Motor neuron (in vitro differentiated cells): ENCODE results near the gene PRIMPOL. TPM values are rescaled to one million over a fixed set of nuclear protein-coding genes. Genes with fewer than 3 reads are reported as not detected.
"Not testable (repeated sequence)": the region's sequence is repeated elsewhere in the genome, so short reads cannot be mapped to it uniquely, and the experiment has no call there.

ENCODE experiments used
- ATAC-seq, 8 experiments: fragments of 200-7000 bp; cut with Tn5 transposase; replicated peaks in 6 of 8; 2 replicates each; pipeline ENCODE4 v1.8.0; 2021; ENCODE audit warnings: mild to moderate bottlenecking in 8 of 8, moderate library complexity in 8 of 8
- H3K27ac ChIP-seq, 2 donors: fragments of 250-450 bp; sonication (Bioruptor Pico); 2 replicates each; pipeline ENCODE4 v1.9.0; 2021; ENCODE audit warnings: antibody characterized with exemption in 2 of 2, mild to moderate bottlenecking in 2 of 2, moderate library complexity in 1 of 2
- H3K4me1 ChIP-seq, 2 donors: fragments of 250-450 bp; sonication (Bioruptor Pico); replicated peaks in 1 of 2; 2 replicates each; pipeline ENCODE4 v1.6.1; 2021; ENCODE audit warnings: antibody characterized with exemption in 2 of 2, mild to moderate bottlenecking in 2 of 2, moderate library complexity in 1 of 2
- H3K4me3 ChIP-seq, 5 donors: fragments of 250-450 bp; sonication (Bioruptor Pico); 2 replicates each; pipeline ENCODE4 v1.9.0; 2021; ENCODE audit warnings: antibody characterized with exemption in 5 of 5, mild to moderate bottlenecking in 5 of 5, moderate library complexity in 4 of 5
- WGBS, 10 experiments: fragments of 450-650 bp; shearing (Covaris generic); methylation state at CpG; one replicate each; pipeline ENCODE4 v1.0.0; 2022; 5-methylcytosine and 5-hydroxymethylcytosine counted together
- in situ Hi-C, 9 experiments: fragments of 400-800 bp; cut with MboI; loops; one replicate each; pipeline ENCODE4 v1.15.0; 2021; ENCODE audit warnings: low sequenced_read_pairs in 9 of 9, low pct_unique_long_range_greater_than_20kb in 2 of 9; ENCODE audit not compliant: unreplicated experiment in 9 of 9
- total RNA-seq, 8 experiments: library from RNA; unstranded; fragments of 300-600 nt; gene quantifications; 2 replicates each; pipeline versions ENCODE4 v1.2.3 to v1.2.4, GENCODE V29; 2022

The PRIMPOL gene
- total RNA-seq, 8 experiments from 2014 or later, result 9.0 to 24.8 (median 13.8) TPM

DNA sequence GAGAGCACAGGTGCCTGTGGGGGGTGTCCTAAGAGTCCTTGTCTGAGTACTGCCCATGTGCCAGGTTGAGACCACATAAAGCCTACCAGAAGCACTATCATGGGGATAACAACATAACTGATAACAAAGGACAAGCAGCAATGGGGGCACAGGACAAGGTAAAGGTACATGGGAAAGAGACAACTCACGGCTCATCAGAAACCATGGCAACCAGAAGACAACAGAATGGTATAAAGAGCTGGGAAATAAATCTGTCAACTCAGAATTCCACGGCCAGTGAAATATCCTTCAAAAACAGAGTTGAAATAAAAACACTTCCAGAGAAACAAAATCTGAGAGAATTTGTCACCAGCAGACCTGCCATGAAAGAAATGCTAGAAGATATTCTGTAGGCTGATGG is 64.3 kb downstream of the PRIMPOL start:
- Histone ChIP-seq H3K4me3 (no peak overlapping the region), H3K4me1 (no peaks in the 10 kb centered on the region), H3K27ac (no peak overlapping the region)
- in situ Hi-C loops, result no loop called here
- 0 to 100% (median 25%) methylated on average over 1 to 2 of the region's 2 CpGs; no CpG with 5 or more reads in 2 of the 10 experiments for WGBS, 10 experiments
- ATAC-seq, result peak in 1 of 8 experiments; percentile 18

DNA sequence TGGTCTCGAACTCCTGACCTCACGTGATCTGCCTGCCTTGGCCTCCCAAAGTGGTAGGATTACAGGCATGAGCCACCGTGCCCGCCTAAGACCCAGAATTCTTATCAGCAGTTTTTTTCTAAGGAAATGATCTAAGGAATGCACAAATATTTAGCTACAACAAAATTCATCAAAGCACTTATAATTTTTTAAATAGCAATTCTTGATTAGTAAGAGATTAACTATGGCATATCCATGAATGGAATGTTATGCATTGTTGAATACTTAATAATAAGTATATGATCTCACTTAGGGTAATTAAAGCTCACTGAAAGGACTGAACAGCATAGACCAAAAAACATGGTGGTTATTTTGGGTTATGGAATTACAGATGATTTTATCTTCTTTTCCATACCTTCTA is 66.0 kb downstream of the PRIMPOL start:
- in situ Hi-C loops, result no loop called here
- ATAC-seq, result no peak
- Histone ChIP-seq H3K27ac (no peak overlapping the region), H3K4me1 (no peaks in the 10 kb centered on the region), H3K4me3 (no peak overlapping the region)
- 80 to 100% (median 100%) methylated on average over 1 to 4 of the region's 4 CpGs; no CpG with 5 or more reads in 2 of the 10 experiments for WGBS, 10 experiments

GRCh38 chr4:184719407-184719806 is 69.9 kb downstream of the PRIMPOL start:
- no peak overlapping the region for H3K4me3 ChIP-seq
- ATAC-seq, result no peak
- WGBS, 10 experiments, result 86 to 100% (median 100%) methylated on average over 1 to 2 of the region's 3 CpGs; no CpG with 5 or more reads in 7 of the 10 experiments
- H3K4me1 ChIP-seq, result no peaks in the 10 kb centered on the region
- in situ Hi-C loops, result no loop called here
- no peak overlapping the region for H3K27ac ChIP-seq

DNA sequence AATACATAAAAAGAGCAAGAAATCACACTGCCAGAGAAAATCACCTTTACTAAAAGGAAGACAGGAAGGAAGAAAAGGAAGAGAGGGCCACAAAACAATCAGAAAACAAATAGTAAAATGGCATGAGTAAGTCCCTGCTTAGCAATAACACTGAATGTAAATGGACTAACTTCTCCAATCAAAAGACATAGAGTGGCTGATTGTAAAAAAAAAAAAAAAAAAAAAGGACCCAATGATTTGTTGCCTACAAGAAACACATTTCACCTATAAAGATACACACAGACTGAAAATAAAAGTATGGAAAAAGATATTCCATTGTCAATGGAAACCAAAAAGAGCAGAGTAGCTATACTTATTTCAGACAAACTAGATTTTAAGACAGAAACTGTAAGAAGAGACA is 71.7 kb downstream of the PRIMPOL start:
- no peak overlapping the region for H3K27ac ChIP-seq
- no peak overlapping the region for H3K4me3 ChIP-seq
- no peaks in the 10 kb centered on the region for H3K4me1 ChIP-seq
- in situ Hi-C loops, result no loop called here
- ATAC-seq, result no peak

DNA sequence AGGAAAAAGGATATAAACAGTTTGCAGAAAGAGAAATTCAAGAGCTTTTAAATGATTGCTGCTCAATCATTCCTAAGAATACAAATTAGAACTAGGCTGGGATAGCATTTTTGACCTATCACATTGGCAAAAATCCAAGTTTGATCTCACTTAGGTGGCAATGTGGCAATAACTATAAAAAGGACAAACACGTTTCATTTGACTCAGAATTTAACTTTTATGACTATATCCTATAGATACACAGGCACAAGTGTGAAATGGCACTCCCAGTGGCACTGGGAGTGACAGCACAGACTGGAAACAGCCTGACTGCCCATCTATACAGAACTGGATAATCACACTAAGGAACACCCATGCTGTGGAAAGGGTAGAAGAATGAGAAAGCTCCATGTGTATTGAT is 73.3 kb downstream of the PRIMPOL start:
- H3K4me1 ChIP-seq, result no peaks in the 10 kb centered on the region
- no peak overlapping the region for H3K4me3 ChIP-seq
- ATAC-seq, result no peak
- H3K27ac ChIP-seq, result no peak overlapping the region
- 20 to 92% (median 67%) methylated on average over 1 of the region's 1 CpG; no CpG with 5 or more reads in 3 of the 10 experiments for WGBS, 10 experiments
- in situ Hi-C loops, result no loop called here

- Histone ChIP-seq H3K4me3 (no peak overlapping the region), H3K27ac (no peak overlapping the region), H3K4me1 (peaks cover 0 to 3% of the 10 kb centered on the region in 2 donors)
- ATAC-seq, result no peak
- WGBS, 10 experiments, result 80 to 100% (median 100%) methylated on average over 1 to 3 of the region's 3 CpGs; no CpG with 5 or more reads in 1 of the 10 experiments
- in situ Hi-C loops, result loop anchor here in 1 of 9 experiments (25.0 kb wide), 1 partner anchor 260 kb away; no protein-coding TSS in a partner anchor
Measured at GRCh38 chr4:184727430-184727829, 77.9 kb downstream of the PRIMPOL start.

GRCh38 chr4:184728858-184729257 is 79.3 kb downstream of the PRIMPOL start:
- H3K4me3 ChIP-seq, result no peak overlapping the region
- 69 to 100% (median 92%) methylated on average over 1 to 2 of the region's 2 CpGs; no CpG with 5 or more reads in 1 of the 10 experiments for WGBS, 10 experiments

DNA sequence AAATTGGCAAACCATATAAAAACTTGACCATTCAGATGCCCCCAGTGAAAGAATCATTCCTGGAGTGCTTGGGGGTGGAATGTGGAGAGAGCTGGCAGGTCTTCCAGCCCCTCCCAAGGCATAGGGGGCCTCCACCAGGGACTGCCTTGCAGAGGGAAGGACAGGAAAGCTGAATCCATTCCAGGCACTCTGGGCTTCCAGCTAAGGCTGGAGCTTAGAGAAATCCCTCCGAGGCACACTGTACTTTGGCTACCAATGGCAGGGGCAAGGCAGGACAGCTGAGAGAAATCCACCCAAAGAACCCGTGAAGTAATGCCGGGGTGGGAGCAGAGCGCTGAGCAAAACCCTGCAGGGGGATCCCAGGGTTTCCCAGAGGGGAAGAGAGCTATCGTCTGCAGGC is 80.4 kb downstream of the PRIMPOL start:
- in situ Hi-C loops, result loop anchor here in 1 of 9 experiments (25.0 kb wide), 1 partner anchor 257 kb away; no protein-coding TSS in a partner anchor
- peaks cover 0 to 4% of the 10 kb centered on the region in 2 donors for H3K4me1 ChIP-seq
- no peak for ATAC-seq
- 80 to 95% (median 94%) methylated on average over 1 to 4 of the region's 5 CpGs; no CpG with 5 or more reads in 5 of the 10 experiments for WGBS, 10 experiments
- no peak overlapping the region for H3K27ac ChIP-seq
- H3K4me3 ChIP-seq, result no peak overlapping the region

More at GRCh38 chr4:184728858-184729257, 79.3 kb downstream of the PRIMPOL start:
- in situ Hi-C loops, result loop anchor here in 1 of 9 experiments (25.0 kb wide), 1 partner anchor 258 kb away; no protein-coding TSS in a partner anchor
- no peak for ATAC-seq
- peaks cover 0 to 4% of the 10 kb centered on the region in 2 donors for H3K4me1 ChIP-seq
- H3K27ac ChIP-seq, result no peak overlapping the region

DNA sequence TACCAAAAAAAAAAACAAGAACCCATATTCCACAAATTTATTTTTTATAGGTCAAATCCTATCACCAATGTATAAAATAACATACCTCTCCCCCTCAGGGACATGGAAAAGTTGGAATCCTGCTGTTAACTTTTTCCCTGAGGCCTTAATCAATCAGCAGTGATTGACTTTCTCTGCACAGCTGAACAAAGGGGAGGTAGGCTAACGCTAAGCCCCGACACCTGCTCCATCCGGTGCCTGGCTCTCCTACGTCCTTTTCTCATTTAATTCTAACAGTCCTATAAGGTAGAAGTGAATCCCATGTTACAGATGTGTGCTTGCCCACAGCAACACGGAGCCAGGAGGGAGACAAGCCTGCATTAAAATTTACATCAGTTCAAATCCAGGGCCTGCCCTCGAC is 81.5 kb downstream of the PRIMPOL start:
- H3K4me3 ChIP-seq, result no peak overlapping the region
- ATAC-seq, result no peak
- peaks cover 2 to 4% of the 10 kb centered on the region in 2 donors for H3K4me1 ChIP-seq
- in situ Hi-C loops, result loop anchor here in 1 of 9 experiments (25.0 kb wide), 1 partner anchor 256 kb away; no protein-coding TSS in a partner anchor
- 46 to 91% (median 75%) methylated on average over 1 to 5 of the region's 6 CpGs; no CpG with 5 or more reads in 4 of the 10 experiments for WGBS, 10 experiments
- H3K27ac ChIP-seq, result no peak overlapping the region

DNA sequence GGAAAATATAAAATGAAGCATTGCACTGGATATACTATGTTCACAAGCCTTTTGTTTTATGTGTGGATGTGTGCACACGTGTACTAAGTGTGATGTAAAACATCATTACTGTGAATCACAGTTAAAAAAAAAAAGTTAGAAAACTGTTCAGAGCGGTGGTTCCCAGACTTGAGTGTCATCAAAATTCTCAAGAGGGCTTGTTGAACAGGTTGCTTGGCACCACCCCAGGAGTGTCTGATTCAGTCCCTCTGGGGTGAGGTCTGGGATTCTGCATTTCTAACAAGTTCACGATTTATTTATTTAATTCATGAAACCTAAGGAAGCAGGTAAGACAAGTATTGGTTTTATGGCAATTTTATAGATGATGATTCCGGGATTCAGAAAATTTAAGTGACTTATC is 82.6 kb downstream of the PRIMPOL start:
- Histone ChIP-seq H3K4me1 (peaks cover 2 to 4% of the 10 kb centered on the region in 2 donors), H3K27ac (no peak overlapping the region), H3K4me3 (no peak overlapping the region)
- ATAC-seq, result no peak
- in situ Hi-C loops, result loop anchor here in 1 of 9 experiments (25.0 kb wide), 1 partner anchor 255 kb away; no protein-coding TSS in a partner anchor
- 0 to 92% (median 58%) methylated on average over 1 to 4 of the region's 4 CpGs for WGBS, 10 experiments

GRCh38 chr4:184733654-184734524 is 84.4 kb downstream of the PRIMPOL start, which contains the start of gene CENPU:
Gene CENPU, minus strand, starts transcription at chr4:184734096. Its CDS starts 34 bp downstream, at chr4:184734062.
- Histone ChIP-seq H3K4me1 (peaks cover 2 to 4% of the 10 kb centered on the region in 2 donors), H3K4me3 (peak within 1 kb of the TSS; percentile 49 to 85 (median 65)), H3K27ac (peak within 1 kb of the TSS in 1 of 2 donors; percentile 47)
- in situ Hi-C loops, result loop anchor here in 1 of 9 experiments (25.0 kb wide), 1 partner anchor 253 kb away; no protein-coding TSS in a partner anchor
- WGBS, 10 experiments, result 0% methylated on average over 1 to 14 of the region's 69 CpGs; no CpG with 5 or more reads in 2 of the 10 experiments
- peak; percentile 87 to 97 (median 96) for ATAC-seq

DNA sequence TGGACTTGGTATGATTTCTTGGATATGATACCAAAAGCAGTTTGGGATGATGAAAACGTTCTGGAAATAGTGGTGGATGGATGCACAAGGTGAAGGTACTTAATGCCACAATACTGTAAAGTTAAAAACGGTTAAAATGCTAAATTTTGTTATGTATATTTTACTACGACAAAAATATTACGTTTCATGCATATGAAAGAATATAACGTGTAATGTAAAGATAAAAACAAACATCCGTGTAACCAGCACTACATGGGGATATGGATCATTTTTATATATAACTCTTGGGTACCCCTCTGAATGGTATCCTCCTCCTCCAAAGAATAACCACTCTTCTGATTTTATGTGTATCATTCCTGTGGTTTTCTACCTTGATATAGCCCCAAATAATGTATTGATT is 85.2 kb downstream of the PRIMPOL start:
- no peak for ATAC-seq
- in situ Hi-C loops, result loop anchor here in 1 of 9 experiments (25.0 kb wide), 1 partner anchor 253 kb away; no protein-coding TSS in a partner anchor
- Histone ChIP-seq H3K4me1 (peaks cover 2 to 4% of the 10 kb centered on the region in 2 donors), H3K27ac (peak overlapping the region in 1 of 2 donors; percentile 47), H3K4me3 (peak overlapping the region; percentile 29 to 68 (median 39))
- WGBS, 10 experiments, result 38 to 100% (median 70%) methylated on average over 1 to 6 of the region's 6 CpGs

DNA sequence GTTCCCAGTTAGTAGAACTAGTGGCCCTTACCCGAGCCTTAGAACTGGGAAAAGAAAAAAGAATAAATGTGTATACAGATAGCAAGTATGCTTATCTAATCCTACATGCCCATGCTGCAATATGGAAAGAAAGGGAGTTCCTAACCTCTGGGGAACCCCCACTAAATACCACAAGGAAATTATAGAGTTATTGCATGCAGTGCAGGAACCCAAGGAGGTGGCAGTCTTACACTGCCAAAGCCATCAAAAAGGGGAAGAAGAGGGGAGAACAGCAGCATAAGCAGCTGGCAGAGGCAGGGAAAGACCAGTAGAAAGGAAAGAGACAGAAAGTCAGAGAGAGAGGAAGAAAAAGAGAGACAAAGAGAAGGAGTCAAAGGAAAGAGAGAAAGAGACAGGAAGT is 90.0 kb downstream of the PRIMPOL start:
- not testable (repeated sequence) for ATAC-seq, H3K4me3 ChIP-seq, H3K27ac ChIP-seq, H3K4me1 ChIP-seq
- WGBS, 10 experiments, result 0 to 60% (median 38%) methylated on average over 1 of the region's 1 CpG; no CpG with 5 or more reads in 5 of the 10 experiments
- in situ Hi-C loops, result loop anchor here in 1 of 9 experiments (25.0 kb wide), 1 partner anchor 248 kb away; no protein-coding TSS in a partner anchor
